ENCODE data around the gene RIF1. TPM values are rescaled to one million over a fixed set of nuclear protein-coding genes. Genes with fewer than 3 reads are reported as not detected.

The RIF1 gene
- total and polyA plus RNA-seq, 5 donors from 2014 or later: 19.0 to 40.2 (median 25.3) TPM

GRCh38 chr2:151423760-151424159 is 14.1 kb downstream of the RIF1 start:
- Mint-ChIP-seq H3K36me3 (peaks cover 47% of the 10 kb centered on the region), H3K4me3 (peak overlapping the region; percentile 2 to 54 (median 8)), H3K27ac (peak overlapping the region; percentile 47 to 91 (median 90)), H3K9me3 (no peaks in the 10 kb centered on the region), H3K4me1 (peaks cover 19 to 59% (median 37%) of the 10 kb centered on the region in 4 donors), H3K27me3 (no peaks in the 10 kb centered on the region)
- peak overlapping the region; percentile 62 for H3K4me3 ChIP-seq (ENCODE audit: low read depth, low read length)
- H3K27me3 ChIP-seq (ENCODE audit: control insufficient read depth, insufficient read depth, low read length): no peaks in the 10 kb centered on the region
- H3K36me3 ChIP-seq (ENCODE audit: control insufficient read depth, insufficient read depth, low read length): peaks cover 41% of the 10 kb centered on the region
- ATAC-seq (ENCODE audit: low read depth in 2 of 2) (peak; percentile 93 to 98), DNase-seq (peak in 2 of 3 donors; percentile 66 to 76)
- H3K27ac ChIP-seq (ENCODE audit: insufficient read depth, low read length, poor library complexity, severe bottlenecking): peak overlapping the region; percentile 62
- peaks cover 14% of the 10 kb centered on the region for H3K4me1 ChIP-seq (ENCODE audit: control insufficient read depth, insufficient read depth, low read length, poor library complexity, severe bottlenecking)
- no peaks in the 10 kb centered on the region for H3K9me3 ChIP-seq (ENCODE audit: control insufficient read depth in 2 of 2, low read length in 2 of 2)

GRCh38 chr2:151437630-151438029 is 27.9 kb downstream of the RIF1 start:
- H3K36me3 Mint-ChIP-seq: peaks cover 36% of the 10 kb centered on the region
- H3K36me3 ChIP-seq (ENCODE audit: control insufficient read depth, insufficient read depth, low read length): peaks cover 76% of the 10 kb centered on the region

GRCh38 chr2:151438506-151438905 is 28.8 kb downstream of the RIF1 start:
- Mint-ChIP-seq H3K4me1 (peaks cover 6 to 15% (median 9%) of the 10 kb centered on the region in 4 donors), H3K4me3 (no peak overlapping the region), H3K9me3 (no peaks in the 10 kb centered on the region), H3K36me3 (peaks cover 32% of the 10 kb centered on the region), H3K27ac (peak overlapping the region in 1 of 3 donors; percentile 89), H3K27me3 (no peaks in the 10 kb centered on the region)
- no peak overlapping the region for H3K27ac ChIP-seq (ENCODE audit: insufficient read depth, low read length, poor library complexity, severe bottlenecking)
- DNase-seq (no peak), ATAC-seq (ENCODE audit: low read depth in 2 of 2) (no peak)
- no peak overlapping the region for H3K4me3 ChIP-seq (ENCODE audit: low read depth, low read length)
- peaks cover 76% of the 10 kb centered on the region for H3K36me3 ChIP-seq (ENCODE audit: control insufficient read depth, insufficient read depth, low read length)
- no peaks in the 10 kb centered on the region for H3K9me3 ChIP-seq (ENCODE audit: control insufficient read depth in 2 of 2, low read length in 2 of 2)
- peaks cover 6% of the 10 kb centered on the region for H3K4me1 ChIP-seq (ENCODE audit: control insufficient read depth, insufficient read depth, low read length, poor library complexity, severe bottlenecking)
- no peaks in the 10 kb centered on the region for H3K27me3 ChIP-seq (ENCODE audit: control insufficient read depth, insufficient read depth, low read length)

More at GRCh38 chr2:151437630-151438029, 27.9 kb downstream of the RIF1 start:
- Histone ChIP-seq H3K4me1 (ENCODE audit: control insufficient read depth, insufficient read depth, low read length, poor library complexity, severe bottlenecking) (peaks cover 6% of the 10 kb centered on the region), H3K27ac (ENCODE audit: insufficient read depth, low read length, poor library complexity, severe bottlenecking) (no peak overlapping the region), H3K4me3 (ENCODE audit: low read depth, low read length) (peak overlapping the region; percentile 31), H3K27me3 (ENCODE audit: control insufficient read depth, insufficient read depth, low read length) (no peaks in the 10 kb centered on the region), H3K9me3 (ENCODE audit: control insufficient read depth in 2 of 2, low read length in 2 of 2) (no peaks in the 10 kb centered on the region)
- H3K27me3 Mint-ChIP-seq: no peaks in the 10 kb centered on the region
- H3K4me1 Mint-ChIP-seq: peaks cover 4 to 15% (median 9%) of the 10 kb centered on the region in 4 donors
- no peaks in the 10 kb centered on the region for H3K9me3 Mint-ChIP-seq
- ATAC-seq (ENCODE audit: low read depth in 2 of 2): peak; percentile 62 to 71
- peak overlapping the region; percentile 54 to 89 (median 59) for H3K27ac Mint-ChIP-seq
- DNase-seq: peak in 2 of 3 donors; percentile 46 to 63
- H3K4me3 Mint-ChIP-seq: no peak overlapping the region

GRCh38 chr2:151439127-151439526 is 29.4 kb downstream of the RIF1 start:
- Histone ChIP-seq H3K4me1 (ENCODE audit: control insufficient read depth, insufficient read depth, low read length, poor library complexity, severe bottlenecking) (peaks cover 6% of the 10 kb centered on the region), H3K9me3 (ENCODE audit: control insufficient read depth in 2 of 2, low read length in 2 of 2) (no peaks in the 10 kb centered on the region), H3K36me3 (ENCODE audit: control insufficient read depth, insufficient read depth, low read length) (peaks cover 78% of the 10 kb centered on the region), H3K4me3 (ENCODE audit: low read depth, low read length) (no peak overlapping the region), H3K27ac (ENCODE audit: insufficient read depth, low read length, poor library complexity, severe bottlenecking) (no peak overlapping the region), H3K27me3 (ENCODE audit: control insufficient read depth, insufficient read depth, low read length) (no peaks in the 10 kb centered on the region)
- Mint-ChIP-seq H3K27ac (no peak overlapping the region), H3K9me3 (no peaks in the 10 kb centered on the region), H3K36me3 (peaks cover 32% of the 10 kb centered on the region), H3K4me3 (no peak overlapping the region), H3K4me1 (peaks cover 8 to 15% (median 9%) of the 10 kb centered on the region in 4 donors), H3K27me3 (no peaks in the 10 kb centered on the region)
- ATAC-seq (ENCODE audit: low read depth in 2 of 2) (no peak), DNase-seq (no peak)

- H3K36me3 ChIP-seq (ENCODE audit: control insufficient read depth, insufficient read depth, low read length): peaks cover 91% of the 10 kb centered on the region
- peaks cover 0 to 20% (median 4%) of the 10 kb centered on the region in 4 donors for H3K4me1 Mint-ChIP-seq
- ATAC-seq (ENCODE audit: low read depth in 2 of 2) (no peak), DNase-seq (no peak)
- no peaks in the 10 kb centered on the region for H3K9me3 Mint-ChIP-seq
- peaks cover 47% of the 10 kb centered on the region for H3K36me3 Mint-ChIP-seq
- no peak overlapping the region for H3K27ac Mint-ChIP-seq
- H3K27me3 Mint-ChIP-seq: no peaks in the 10 kb centered on the region
- no peak overlapping the region for H3K4me3 Mint-ChIP-seq
- no peak overlapping the region for H3K27ac ChIP-seq (ENCODE audit: insufficient read depth, low read length, poor library complexity, severe bottlenecking)
- H3K27me3 ChIP-seq (ENCODE audit: control insufficient read depth, insufficient read depth, low read length): no peaks in the 10 kb centered on the region
- no peak overlapping the region for H3K4me3 ChIP-seq (ENCODE audit: low read depth, low read length)
- H3K4me1 ChIP-seq (ENCODE audit: control insufficient read depth, insufficient read depth, low read length, poor library complexity, severe bottlenecking): no peaks in the 10 kb centered on the region
- no peaks in the 10 kb centered on the region for H3K9me3 ChIP-seq (ENCODE audit: control insufficient read depth in 2 of 2, low read length in 2 of 2)
Measured at GRCh38 chr2:151459358-151459757, 49.7 kb downstream of the RIF1 start.

GRCh38 chr2:151465771-151466170 is 56.1 kb downstream of the RIF1 start:
- Mint-ChIP-seq H3K4me3 (no peak overlapping the region), H3K27me3 (no peaks in the 10 kb centered on the region), H3K27ac (no peak overlapping the region), H3K4me1 (peaks cover 4 to 21% (median 14%) of the 10 kb centered on the region in 4 donors), H3K9me3 (no peaks in the 10 kb centered on the region), H3K36me3 (peaks cover 70% of the 10 kb centered on the region)
- no peaks in the 10 kb centered on the region for H3K27me3 ChIP-seq (ENCODE audit: control insufficient read depth, insufficient read depth, low read length)
- ATAC-seq (ENCODE audit: low read depth in 2 of 2) (no peak), DNase-seq (no peak)
- H3K36me3 ChIP-seq (ENCODE audit: control insufficient read depth, insufficient read depth, low read length): peaks cover 84% of the 10 kb centered on the region
- no peak overlapping the region for H3K27ac ChIP-seq (ENCODE audit: insufficient read depth, low read length, poor library complexity, severe bottlenecking)
- H3K4me1 ChIP-seq (ENCODE audit: control insufficient read depth, insufficient read depth, low read length, poor library complexity, severe bottlenecking): no peaks in the 10 kb centered on the region
- no peak overlapping the region for H3K4me3 ChIP-seq (ENCODE audit: low read depth, low read length)
- no peaks in the 10 kb centered on the region for H3K9me3 ChIP-seq (ENCODE audit: control insufficient read depth in 2 of 2, low read length in 2 of 2)

- peaks cover 0 to 2% (median 0%) of the 10 kb centered on the region in 7 donors for H3K9me3 Mint-ChIP-seq
Measured at GRCh38 chr2:151470556-151470955, 60.9 kb downstream of the RIF1 start.

GRCh38 chr2:151472966-151473365 is 63.3 kb downstream of the RIF1 start:
- Histone ChIP-seq H3K27me3 (ENCODE audit: control insufficient read depth, insufficient read depth, low read length) (no peaks in the 10 kb centered on the region), H3K9me3 (ENCODE audit: control insufficient read depth in 2 of 2, low read length in 2 of 2) (no peaks in the 10 kb centered on the region), H3K4me1 (ENCODE audit: control insufficient read depth, insufficient read depth, low read length, poor library complexity, severe bottlenecking) (no peaks in the 10 kb centered on the region), H3K36me3 (ENCODE audit: control insufficient read depth, insufficient read depth, low read length) (peaks cover 71% of the 10 kb centered on the region), H3K4me3 (ENCODE audit: low read depth, low read length) (no peak overlapping the region), H3K27ac (ENCODE audit: insufficient read depth, low read length, poor library complexity, severe bottlenecking) (no peak overlapping the region)
- Mint-ChIP-seq H3K27ac (no peak overlapping the region), H3K36me3 (peaks cover 48% of the 10 kb centered on the region), H3K9me3 (peaks cover 0 to 2% (median 0%) of the 10 kb centered on the region in 7 donors), H3K4me1 (peaks cover 0 to 7% (median 5%) of the 10 kb centered on the region in 4 donors), H3K27me3 (no peaks in the 10 kb centered on the region), H3K4me3 (no peak overlapping the region)
- no peak for ATAC-seq (ENCODE audit: low read depth in 2 of 2)
- no peak for DNase-seq

More at GRCh38 chr2:151470556-151470955, 60.9 kb downstream of the RIF1 start:
- H3K9me3 ChIP-seq (ENCODE audit: control insufficient read depth in 2 of 2, low read length in 2 of 2): no peaks in the 10 kb centered on the region
- H3K27me3 ChIP-seq (ENCODE audit: control insufficient read depth, insufficient read depth, low read length): no peaks in the 10 kb centered on the region
- Mint-ChIP-seq H3K4me1 (peaks cover 0 to 9% (median 4%) of the 10 kb centered on the region in 4 donors), H3K36me3 (peaks cover 59% of the 10 kb centered on the region), H3K4me3 (no peak overlapping the region), H3K27ac (no peak overlapping the region), H3K27me3 (no peaks in the 10 kb centered on the region)
- ATAC-seq (ENCODE audit: low read depth in 2 of 2) (no peak), DNase-seq (no peak)
- peaks cover 73% of the 10 kb centered on the region for H3K36me3 ChIP-seq (ENCODE audit: control insufficient read depth, insufficient read depth, low read length)
- H3K4me3 ChIP-seq (ENCODE audit: low read depth, low read length): no peak overlapping the region
- no peak overlapping the region for H3K27ac ChIP-seq (ENCODE audit: insufficient read depth, low read length, poor library complexity, severe bottlenecking)
- H3K4me1 ChIP-seq (ENCODE audit: control insufficient read depth, insufficient read depth, low read length, poor library complexity, severe bottlenecking): no peaks in the 10 kb centered on the region
